Activated T-cell treated with anti-CD3 and anti-CD28 coated beads, Interleukin-2, amount 50 U/mL, for 4 hours (primary cell): ENCODE data around the gene CYP19A1. TPM values are rescaled to one million over a fixed set of nuclear protein-coding genes. Genes with fewer than 3 reads are reported as not detected.

ENCODE experiments used
- ATAC-seq, 2 donors: fragments of 200-7000 bp; cut with Tn5 transposase; one replicate each; pipeline ENCODE4 v1.10.0; 2021
- DNase-seq: peaks from one replicate; pipeline ENCODE4 v3.0.0-alpha.2; 2020
- H3K27me3 Mint-ChIP-seq: one replicate; pipeline ENCODE4 v1.8.0; 2021; ENCODE audit warnings: low read depth, mixed read lengths
- H3K36me3 Mint-ChIP-seq: one replicate; pipeline ENCODE4 v1.8.0; 2022; ENCODE audit warnings: mixed read lengths; ENCODE audit not compliant: insufficient read depth
- H3K4me1 Mint-ChIP-seq: one replicate; pipeline ENCODE4 v1.8.0; 2021; ENCODE audit warnings: low read depth, mixed read lengths
- H3K4me3 Mint-ChIP-seq: one replicate; pipeline ENCODE4 v1.8.0; 2021; ENCODE audit warnings: mild to moderate bottlenecking, moderate library complexity, mixed read lengths
- H3K9me3 Mint-ChIP-seq: one replicate; pipeline ENCODE4 v1.8.0; 2021; ENCODE audit warnings: mixed read lengths
- total RNA-seq, 3 donors: library from RNA; stranded (reverse); gene quantifications; one replicate each; pipeline ENCODE4 v1.2.1, GENCODE V29; 2021

Gene CYP19A1
- total RNA-seq, 3 donors from 2014 or later, result 0.40 TPM; not detected in 2

GRCh38 chr15:51183076-51183475, 155.3 kb downstream of the CYP19A1 start:
- H3K4me1 Mint-ChIP-seq, result no peaks in the 10 kb centered on the region
- no peak overlapping the region for H3K4me3 Mint-ChIP-seq
- peaks cover 2% of the 10 kb centered on the region for H3K27me3 Mint-ChIP-seq
- H3K36me3 Mint-ChIP-seq, result no peaks in the 10 kb centered on the region
- no peak for ATAC-seq
- no peak for DNase-seq
- H3K9me3 Mint-ChIP-seq, result no peaks in the 10 kb centered on the region

- H3K36me3 Mint-ChIP-seq, result no peaks in the 10 kb centered on the region
- no peaks in the 10 kb centered on the region for H3K4me1 Mint-ChIP-seq
- H3K4me3 Mint-ChIP-seq, result no peak overlapping the region
- no peaks in the 10 kb centered on the region for H3K9me3 Mint-ChIP-seq
- no peak for DNase-seq
- H3K27me3 Mint-ChIP-seq, result peaks cover 2% of the 10 kb centered on the region
- ATAC-seq, result no peak
Measured at GRCh38 chr15:51181905-51182304, 156.5 kb downstream of the CYP19A1 start.

GRCh38 chr15:51181221-51181620, 157.2 kb downstream of the CYP19A1 start:
- peaks cover 2% of the 10 kb centered on the region for H3K27me3 Mint-ChIP-seq
- no peaks in the 10 kb centered on the region for H3K4me1 Mint-ChIP-seq
- H3K4me3 Mint-ChIP-seq, result no peak overlapping the region
- ATAC-seq (no peak), DNase-seq (no peak)
- H3K9me3 Mint-ChIP-seq, result no peaks in the 10 kb centered on the region
- no peaks in the 10 kb centered on the region for H3K36me3 Mint-ChIP-seq

GRCh38 chr15:51180534-51180933, 157.9 kb downstream of the CYP19A1 start:
- Mint-ChIP-seq H3K4me1 (no peaks in the 10 kb centered on the region), H3K4me3 (no peak overlapping the region), H3K36me3 (no peaks in the 10 kb centered on the region), H3K9me3 (no peaks in the 10 kb centered on the region), H3K27me3 (peaks cover 2% of the 10 kb centered on the region)
- ATAC-seq, result no peak
- DNase-seq, result no peak

- Mint-ChIP-seq H3K36me3 (no peaks in the 10 kb centered on the region), H3K27me3 (peaks cover 2% of the 10 kb centered on the region), H3K4me1 (no peaks in the 10 kb centered on the region), H3K4me3 (no peak overlapping the region), H3K9me3 (no peaks in the 10 kb centered on the region)
- DNase-seq (no peak), ATAC-seq (no peak)
Measured at GRCh38 chr15:51180011-51180410, 158.4 kb downstream of the CYP19A1 start.

GRCh38 chr15:51172193-51172592, 166.2 kb downstream of the CYP19A1 start:
- Mint-ChIP-seq H3K27me3 (peaks cover 16% of the 10 kb centered on the region), H3K4me3 (no peak overlapping the region)
- DNase-seq, result no peak

GRCh38 chr15:51171634-51171932, 166.8 kb downstream of the CYP19A1 start:
- Mint-ChIP-seq H3K4me1 (no peaks in the 10 kb centered on the region), H3K4me3 (no peak overlapping the region), H3K27me3 (peaks cover 17% of the 10 kb centered on the region), H3K36me3 (no peaks in the 10 kb centered on the region), H3K9me3 (no peaks in the 10 kb centered on the region)
- DNase-seq (no peak), ATAC-seq (no peak)

More at GRCh38 chr15:51172193-51172592, 166.2 kb downstream of the CYP19A1 start:
- no peak for ATAC-seq
- Mint-ChIP-seq H3K9me3 (no peaks in the 10 kb centered on the region), H3K4me1 (no peaks in the 10 kb centered on the region), H3K36me3 (no peaks in the 10 kb centered on the region)

- no peak for ATAC-seq
- H3K36me3 Mint-ChIP-seq, result no peaks in the 10 kb centered on the region
- H3K4me3 Mint-ChIP-seq, result no peak overlapping the region
- DNase-seq, result no peak
- H3K9me3 Mint-ChIP-seq, result no peaks in the 10 kb centered on the region
- H3K4me1 Mint-ChIP-seq, result no peaks in the 10 kb centered on the region
- peaks cover 17% of the 10 kb centered on the region for H3K27me3 Mint-ChIP-seq
Measured at GRCh38 chr15:51170882-51171633, 167.3 kb downstream of the CYP19A1 start.

GRCh38 chr15:51168700-51169099, 169.7 kb downstream of the CYP19A1 start:
- ATAC-seq (no peak), DNase-seq (no peak)
- no peaks in the 10 kb centered on the region for H3K36me3 Mint-ChIP-seq
- peaks cover 1% of the 10 kb centered on the region for H3K4me1 Mint-ChIP-seq
- H3K4me3 Mint-ChIP-seq, result no peak overlapping the region
- no peaks in the 10 kb centered on the region for H3K9me3 Mint-ChIP-seq
- H3K27me3 Mint-ChIP-seq, result peaks cover 32% of the 10 kb centered on the region

GRCh38 chr15:51163843-51164242, 174.6 kb downstream of the CYP19A1 start:
- no peak for ATAC-seq
- no peaks in the 10 kb centered on the region for H3K9me3 Mint-ChIP-seq
- H3K27me3 Mint-ChIP-seq, result peaks cover 32% of the 10 kb centered on the region
- no peak overlapping the region for H3K4me3 Mint-ChIP-seq
- DNase-seq, result no peak
- peaks cover 1% of the 10 kb centered on the region for H3K4me1 Mint-ChIP-seq
- H3K36me3 Mint-ChIP-seq, result no peaks in the 10 kb centered on the region

GRCh38 chr15:51162865-51163762, 175.3 kb downstream of the CYP19A1 start:
- DNase-seq, result peak; percentile 34
- Mint-ChIP-seq H3K4me3 (no peak overlapping the region), H3K36me3 (no peaks in the 10 kb centered on the region), H3K27me3 (peaks cover 32% of the 10 kb centered on the region), H3K9me3 (no peaks in the 10 kb centered on the region), H3K4me1 (peaks cover 1% of the 10 kb centered on the region)
- ATAC-seq, result peak; percentile 77 to 83

GRCh38 chr15:51161491-51162220, 176.7 kb downstream of the CYP19A1 start:
- Mint-ChIP-seq H3K9me3 (no peaks in the 10 kb centered on the region), H3K36me3 (no peaks in the 10 kb centered on the region), H3K4me3 (no peak overlapping the region), H3K27me3 (peaks cover 23% of the 10 kb centered on the region), H3K4me1 (peaks cover 1% of the 10 kb centered on the region)
- DNase-seq (no peak), ATAC-seq (no peak)

GRCh38 chr15:51160484-51160883, 177.9 kb downstream of the CYP19A1 start:
- H3K27me3 Mint-ChIP-seq, result peaks cover 26% of the 10 kb centered on the region
- ATAC-seq (no peak), DNase-seq (no peak)
- H3K4me3 Mint-ChIP-seq, result no peak overlapping the region
- no peaks in the 10 kb centered on the region for H3K36me3 Mint-ChIP-seq
- peaks cover 1% of the 10 kb centered on the region for H3K4me1 Mint-ChIP-seq
- no peaks in the 10 kb centered on the region for H3K9me3 Mint-ChIP-seq
